Endodermal cell (in vitro differentiated cells): Measurements from ENCODE around the gene GRPR. TPM values are rescaled to one million over a fixed set of nuclear protein-coding genes. Genes with fewer than 3 reads are reported as not detected.

Experiments
- DNase-seq: peaks from one replicate; pipeline ENCODE4 v3.0.0-alpha.2; 2017
- H3K27ac ChIP-seq: 2 replicates; pipeline ENCODE4 v1.5.1; 2013; ENCODE audit warnings: mild to moderate bottlenecking, low read depth, low read length, moderate library complexity
- H3K27me3 ChIP-seq: 2 replicates; pipeline ENCODE4 v1.6.1; 2013; ENCODE audit warnings: mild to moderate bottlenecking, low read length, moderate library complexity; ENCODE audit not compliant: insufficient read depth, control insufficient read depth, poor library complexity, severe bottlenecking
- H3K36me3 ChIP-seq: 2 replicates; pipeline ENCODE4 v1.7.0; 2013; ENCODE audit warnings: mild to moderate bottlenecking, low read length, moderate library complexity; ENCODE audit not compliant: control insufficient read depth, insufficient read depth
- H3K4me1 ChIP-seq: one replicate; pipeline ENCODE4 v1.7.0; 2013; ENCODE audit warnings: low read length; ENCODE audit not compliant: control insufficient read depth, insufficient read depth
- H3K4me3 ChIP-seq: 2 replicates; pipeline ENCODE4 v1.5.1; 2013; ENCODE audit warnings: mild to moderate bottlenecking, low read length, moderate library complexity
- H3K9ac ChIP-seq: 2 replicates; pipeline ENCODE4 v1.6.1; 2013; ENCODE audit warnings: mild to moderate bottlenecking, low read length, moderate library complexity; ENCODE audit not compliant: poor library complexity, severe bottlenecking; ENCODE audit errors: extremely low read depth
- H3K9me3 ChIP-seq: 2 replicates; pipeline ENCODE4 v1.6.1; 2013; ENCODE audit warnings: mild to moderate bottlenecking, low read length, moderate library complexity; ENCODE audit not compliant: control insufficient read depth
- H3K27ac Mint-ChIP-seq: 2 replicates; pipeline ENCODE4 v1.8.0; 2020; ENCODE audit warnings: mixed read lengths
- H3K27me3 Mint-ChIP-seq: 2 replicates; pipeline ENCODE4 v1.8.0; 2021; ENCODE audit warnings: mild to moderate bottlenecking, mixed read lengths; ENCODE audit not compliant: insufficient read depth
- H3K36me3 Mint-ChIP-seq: 2 replicates; pipeline ENCODE4 v1.8.0; 2020; ENCODE audit warnings: low read depth, mixed read lengths
- H3K4me1 Mint-ChIP-seq: 2 replicates; pipeline ENCODE4 v1.8.0; 2020; ENCODE audit warnings: mixed read lengths
- H3K4me3 Mint-ChIP-seq: 2 replicates; pipeline ENCODE4 v1.8.0; 2020; ENCODE audit warnings: mild to moderate bottlenecking, moderate library complexity, mixed read lengths
- H3K9me3 Mint-ChIP-seq: 2 replicates; pipeline ENCODE4 v1.8.0; 2020; ENCODE audit warnings: mild to moderate bottlenecking, mixed read lengths
- WGBS, 2 experiments: methylation state at CpG; one replicate each; pipeline versions ENCODE4 v1.1.5 to v1.1.7; 2013; ENCODE audit warnings: missing lambda C conversion rate in 2 of 2, mixed read lengths in 1 of 2; ENCODE audit not compliant: insufficient coverage in 1 of 2, insufficient read length in 1 of 2; 5-methylcytosine and 5-hydroxymethylcytosine counted together
- total RNA-seq, 2 donors: library from RNA; stranded (reverse); fragmentation: NEBNext Ultra II Directional in 1 of 2; extraction: Animal tissue kit (Norgen Biotek cat#: 25700) in 1 of 2; gene quantifications; 2 replicates in 1 of 2; 3 replicates in 1 of 2; pipeline ENCODE4 v1.2.1, GENCODE V29; 2021
- TF ChIP-seq, protein P1 (sequence below): fragments of 200-600 bp; sonication (generic); conservative IDR thresholded peaks from 2 replicates; pipeline ENCODE4 v1.5.0; 2021; ENCODE audit warnings: antibody characterized with exemption, mild to moderate bottlenecking

GRPR gene
- total RNA-seq, 2 donors from 2014 or later = 20.8 to 63.1 TPM

GRCh38 chrX:16188687-16189086 lies 65.3 kb downstream of the GRPR start:
- TF ChIP-seq, protein P1, sequence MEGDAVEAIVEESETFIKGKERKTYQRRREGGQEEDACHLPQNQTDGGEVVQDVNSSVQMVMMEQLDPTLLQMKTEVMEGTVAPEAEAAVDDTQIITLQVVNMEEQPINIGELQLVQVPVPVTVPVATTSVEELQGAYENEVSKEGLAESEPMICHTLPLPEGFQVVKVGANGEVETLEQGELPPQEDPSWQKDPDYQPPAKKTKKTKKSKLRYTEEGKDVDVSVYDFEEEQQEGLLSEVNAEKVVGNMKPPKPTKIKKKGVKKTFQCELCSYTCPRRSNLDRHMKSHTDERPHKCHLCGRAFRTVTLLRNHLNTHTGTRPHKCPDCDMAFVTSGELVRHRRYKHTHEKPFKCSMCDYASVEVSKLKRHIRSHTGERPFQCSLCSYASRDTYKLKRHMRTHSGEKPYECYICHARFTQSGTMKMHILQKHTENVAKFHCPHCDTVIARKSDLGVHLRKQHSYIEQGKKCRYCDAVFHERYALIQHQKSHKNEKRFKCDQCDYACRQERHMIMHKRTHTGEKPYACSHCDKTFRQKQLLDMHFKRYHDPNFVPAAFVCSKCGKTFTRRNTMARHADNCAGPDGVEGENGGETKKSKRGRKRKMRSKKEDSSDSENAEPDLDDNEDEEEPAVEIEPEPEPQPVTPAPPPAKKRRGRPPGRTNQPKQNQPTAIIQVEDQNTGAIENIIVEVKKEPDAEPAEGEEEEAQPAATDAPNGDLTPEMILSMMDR = no peak
- Histone ChIP-seq H3K27ac (no peak overlapping the region), H3K36me3 (no peaks in the 10 kb centered on the region), H3K9me3 (no peaks in the 10 kb centered on the region), H3K9ac (no peak overlapping the region), H3K4me1 (peaks cover 3% of the 10 kb centered on the region), H3K27me3 (no peaks in the 10 kb centered on the region), H3K4me3 (no peak overlapping the region)
- peaks cover 65% of the 10 kb centered on the region for H3K4me1 Mint-ChIP-seq
- no peaks in the 10 kb centered on the region for H3K9me3 Mint-ChIP-seq
- H3K36me3 Mint-ChIP-seq = peaks cover 2% of the 10 kb centered on the region
- H3K4me3 Mint-ChIP-seq = no peak overlapping the region
- no peaks in the 10 kb centered on the region for H3K27me3 Mint-ChIP-seq
- no peak for DNase-seq
- WGBS, 2 experiments = no CpG with 5 or more reads among the region's 1 CpG
- H3K27ac Mint-ChIP-seq = no peak overlapping the region

DNA sequence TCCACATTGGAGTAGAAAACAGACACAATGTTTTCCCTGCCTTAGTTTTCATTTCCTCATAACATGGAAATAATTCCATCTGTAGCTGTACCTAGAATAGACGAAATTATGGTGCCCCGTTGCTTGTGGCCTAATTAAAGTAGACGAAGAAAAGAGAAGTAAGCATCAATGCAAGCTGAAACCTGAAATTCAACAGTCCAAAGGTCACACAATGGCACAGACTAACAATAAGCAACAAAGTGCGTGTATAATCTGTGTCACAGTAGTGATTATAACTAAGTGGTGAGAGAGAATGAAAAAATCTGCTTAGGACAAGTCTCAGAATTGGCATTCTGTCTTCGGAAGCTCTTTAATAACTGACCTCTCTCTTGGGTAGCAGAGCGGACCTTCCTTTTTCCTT lies 68.2 kb downstream of the GRPR start:
- Mint-ChIP-seq H3K27ac (no peak overlapping the region), H3K36me3 (no peaks in the 10 kb centered on the region), H3K27me3 (no peaks in the 10 kb centered on the region), H3K4me1 (peaks cover 48% of the 10 kb centered on the region), H3K9me3 (no peaks in the 10 kb centered on the region), H3K4me3 (no peak overlapping the region)
- no peaks in the 10 kb centered on the region for H3K9me3 ChIP-seq
- H3K36me3 ChIP-seq = no peaks in the 10 kb centered on the region
- no peaks in the 10 kb centered on the region for H3K27me3 ChIP-seq
- 93% methylated on average over 6 of the region's 6 CpGs; no CpG with 5 or more reads in 1 of the 2 experiments for WGBS, 2 experiments
- TF ChIP-seq, protein P1 = no peak
- H3K4me3 ChIP-seq = no peak overlapping the region
- H3K4me1 ChIP-seq = peaks cover under 1% of the 10 kb centered on the region
- no peak overlapping the region for H3K27ac ChIP-seq
- no peak for DNase-seq
- H3K9ac ChIP-seq = no peak overlapping the region

- TF ChIP-seq, protein P1 = no peak
- peaks cover 39% of the 10 kb centered on the region for H3K4me1 Mint-ChIP-seq
- Histone ChIP-seq H3K4me3 (no peak overlapping the region), H3K36me3 (no peaks in the 10 kb centered on the region), H3K4me1 (no peaks in the 10 kb centered on the region), H3K27ac (no peak overlapping the region), H3K9me3 (no peaks in the 10 kb centered on the region), H3K9ac (no peak overlapping the region), H3K27me3 (no peaks in the 10 kb centered on the region)
- H3K27me3 Mint-ChIP-seq = no peaks in the 10 kb centered on the region
- H3K9me3 Mint-ChIP-seq = no peaks in the 10 kb centered on the region
- H3K27ac Mint-ChIP-seq = peak overlapping the region; percentile 35
- no peak for DNase-seq
- no peaks in the 10 kb centered on the region for H3K36me3 Mint-ChIP-seq
- H3K4me3 Mint-ChIP-seq = no peak overlapping the region
These were observed 73.5 kb downstream of the GRPR start for GRCh38 chrX:16196829-16197228.
